OCI-LY1 (cell line): ENCODE measurements around the gene ITPK1.

ENCODE experiments used
- EZH2 ChIP-seq: fragments of 200-600 bp; sonication (generic), shearing (Covaris generic); IDR thresholded peaks from 2 replicates; pipeline ENCODE4 v1.8.0; 2017; ENCODE audit warnings: borderline replicate concordance, mixed run types, mild to moderate bottlenecking, antibody characterized with exemption, low read length, moderate library complexity, mixed read lengths
- TF ChIP-seq, protein P1 (sequence below): fragments of 200-600 bp; sonication (generic), shearing (Covaris generic); IDR thresholded peaks from 2 replicates; pipeline ENCODE4 v1.5.1; 2017; ENCODE audit warnings: mild to moderate bottlenecking, antibody characterized with exemption, low read length, moderate library complexity, mixed read lengths

DNA sequence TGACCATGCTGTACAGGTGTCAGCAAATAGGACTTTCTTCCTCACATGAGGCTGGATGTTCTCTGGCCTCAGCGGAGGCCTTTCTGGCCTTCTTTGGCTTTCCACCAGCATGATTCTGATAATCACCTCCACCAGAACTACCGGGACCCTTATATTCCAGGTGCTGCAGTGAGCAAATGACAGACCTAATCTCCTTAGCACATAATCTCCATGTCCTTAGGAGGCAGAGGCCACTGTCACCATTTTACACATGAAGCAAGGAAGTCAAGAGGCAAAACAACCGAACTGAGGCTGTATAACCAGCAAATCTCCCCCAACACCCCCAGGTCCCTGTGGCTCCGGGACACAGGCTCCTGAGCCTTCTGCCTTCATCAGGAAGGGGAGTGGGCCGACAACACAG is 91.2 kb downstream of the ITPK1 start:
- TF ChIP-seq, protein P1, sequence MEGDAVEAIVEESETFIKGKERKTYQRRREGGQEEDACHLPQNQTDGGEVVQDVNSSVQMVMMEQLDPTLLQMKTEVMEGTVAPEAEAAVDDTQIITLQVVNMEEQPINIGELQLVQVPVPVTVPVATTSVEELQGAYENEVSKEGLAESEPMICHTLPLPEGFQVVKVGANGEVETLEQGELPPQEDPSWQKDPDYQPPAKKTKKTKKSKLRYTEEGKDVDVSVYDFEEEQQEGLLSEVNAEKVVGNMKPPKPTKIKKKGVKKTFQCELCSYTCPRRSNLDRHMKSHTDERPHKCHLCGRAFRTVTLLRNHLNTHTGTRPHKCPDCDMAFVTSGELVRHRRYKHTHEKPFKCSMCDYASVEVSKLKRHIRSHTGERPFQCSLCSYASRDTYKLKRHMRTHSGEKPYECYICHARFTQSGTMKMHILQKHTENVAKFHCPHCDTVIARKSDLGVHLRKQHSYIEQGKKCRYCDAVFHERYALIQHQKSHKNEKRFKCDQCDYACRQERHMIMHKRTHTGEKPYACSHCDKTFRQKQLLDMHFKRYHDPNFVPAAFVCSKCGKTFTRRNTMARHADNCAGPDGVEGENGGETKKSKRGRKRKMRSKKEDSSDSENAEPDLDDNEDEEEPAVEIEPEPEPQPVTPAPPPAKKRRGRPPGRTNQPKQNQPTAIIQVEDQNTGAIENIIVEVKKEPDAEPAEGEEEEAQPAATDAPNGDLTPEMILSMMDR, result no peak
- TF ChIP-seq EZH2, result no peak
